ENCODE measurements around the gene MLF2. TPM values are rescaled to one million over a fixed set of nuclear protein-coding genes. Genes with fewer than 3 reads are reported as not detected.
A peak's percentile ranks its signal among the peaks of the same experiment; 100 is the strongest.

Gene MLF2
- total RNA-seq, 1 experiment from 2014 or later: 244 TPM

- Histone ChIP-seq H2BK15ac (ENCODE audit: low read depth, low read length) (no peak overlapping the region), H2BK20ac (ENCODE audit: low read depth, low read length, poor library complexity, severe bottlenecking) (no peak overlapping the region), H4K91ac (ENCODE audit: insufficient read length, low read depth, low read length) (no peak overlapping the region), H3K27me3 (ENCODE audit: insufficient read depth, low read length) (no peaks in the 10 kb centered on the region), H3K23me2 (ENCODE audit: insufficient read length, low read depth, low read length, poor library complexity, severe bottlenecking) (no peaks in the 10 kb centered on the region), H3K79me2 (ENCODE audit: insufficient read depth, low read length) (no peaks in the 10 kb centered on the region), H2AFZ (ENCODE audit: low read length) (no peak overlapping the region), H3K14ac (ENCODE audit: insufficient read depth, low read length) (no peak overlapping the region), H2AK5ac (ENCODE audit: insufficient read length, low read length) (no peak overlapping the region), H3K18ac (ENCODE audit: insufficient read length, low read depth, low read length) (no peak overlapping the region), H2BK120ac (ENCODE audit: low read depth, low read length, poor library complexity, severe bottlenecking) (no peak overlapping the region), H3K4ac (ENCODE audit: low read depth, low read length) (no peak overlapping the region), H4K8ac (replicated peaks; ENCODE audit: insufficient read length, low read depth, low read length) (no peak overlapping the region), H3K27ac (ENCODE audit: insufficient read length, low read depth, low read length) (no peak overlapping the region), H3K23ac (ENCODE audit: insufficient read length, low read depth, low read length) (no peak overlapping the region), H3T11ph (ENCODE audit: low read length) (no peak overlapping the region), H4K20me1 (ENCODE audit: control insufficient read depth, insufficient read depth, insufficient read length) (no peaks in the 10 kb centered on the region), H3K9ac (ENCODE audit: extremely low read depth, insufficient read length, low read length) (no peak overlapping the region), H2BK12ac (ENCODE audit: insufficient read length, low read depth, low read length) (no peak overlapping the region), H3K79me1 (ENCODE audit: insufficient read depth, low read depth, low read length, poor library complexity, severe bottlenecking) (no peaks in the 10 kb centered on the region), H4K5ac (ENCODE audit: insufficient read length, low read depth, low read length) (no peak overlapping the region), H2BK5ac (ENCODE audit: insufficient read length, low read length) (no peak overlapping the region), H3K9me3 (ENCODE audit: control insufficient read depth, low read depth, low read length) (no peaks in the 10 kb centered on the region), H3K4me2 (ENCODE audit: insufficient read depth, insufficient read length, low read length) (no peak overlapping the region), H3K56ac (ENCODE audit: insufficient read length, low read depth, low read length) (no peak overlapping the region), H3K4me1 (ENCODE audit: insufficient read depth, low read length) (peaks cover 5% of the 10 kb centered on the region; the same call in 1 of the 2 replicates)
- TF ChIP-seq CTCF (conservative IDR thresholded peaks at IDR 0.05): no peak
- H3K27me3 Mint-ChIP-seq (ENCODE audit: low read depth): peaks cover 18% of the 10 kb centered on the region
- peak overlapping the region in 2 of 3 experiments; percentile 27 to 85; a peak in 3 of 7 replicates for H3K27ac Mint-ChIP-seq
- no peak for DNase-seq
- WGBS (ENCODE audit: extremely low coverage, insufficient read length, low lambda C conversion rate): no CpG with 5 or more reads among the region's 5 CpGs
- H3K36me3 Mint-ChIP-seq (ENCODE audit: insufficient read depth in 1 of 3, low read depth in 3 of 3): no peaks in the 10 kb centered on the region; a peak in 1 of 7 replicates
- no peak overlapping the region for H3K4me3 Mint-ChIP-seq
- no peaks in the 10 kb centered on the region for H3K9me3 Mint-ChIP-seq
- H3K4me1 Mint-ChIP-seq: peaks cover 21 to 27% of the 10 kb centered on the region in 2 experiments
These were observed 34.4 kb upstream of the MLF2 start for GRCh38 chr12:6787309-6787708.

All from H9 (cell line).